HG03025 (cell line): Measurements from ENCODE around the gene RAD18.

ENCODE experiments used
- ATAC-seq: cut with Tn5 transposase; IDR thresholded peaks from one replicate; pipeline ENCODE4 v1.9.1; 2021; ENCODE audit warnings: mild to moderate bottlenecking, moderate library complexity; ENCODE audit not compliant: unreplicated experiment, low FRiP score

Gene RAD18

GRCh38 chr3:8985876-8986275, 22.6 kb upstream of the RAD18 start:
- ATAC-seq = no peak

GRCh38 chr3:8985411-8985831, 22.1 kb upstream of the RAD18 start:
- ATAC-seq = no peak

DNA sequence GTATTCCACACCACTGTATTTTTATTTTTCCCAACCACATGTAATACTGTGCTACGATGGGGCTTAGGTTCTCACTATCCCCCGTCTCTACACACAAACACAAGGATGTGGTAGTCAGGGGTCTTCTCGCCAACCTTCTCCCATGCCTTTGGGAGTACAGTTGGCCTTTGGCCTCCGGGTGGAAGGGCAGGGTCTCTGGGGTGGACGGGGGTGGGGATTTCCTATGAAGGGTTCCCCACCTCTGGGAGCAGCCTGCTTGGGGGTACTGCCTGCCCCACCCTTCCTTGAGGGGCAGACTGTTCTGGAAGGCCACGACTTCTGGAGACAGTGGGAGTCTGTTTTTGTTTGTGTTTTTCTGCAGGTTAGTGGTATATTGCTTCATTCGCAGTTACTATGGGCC, 21.3 kb upstream of the RAD18 start:
- ATAC-seq = no peak

DNA sequence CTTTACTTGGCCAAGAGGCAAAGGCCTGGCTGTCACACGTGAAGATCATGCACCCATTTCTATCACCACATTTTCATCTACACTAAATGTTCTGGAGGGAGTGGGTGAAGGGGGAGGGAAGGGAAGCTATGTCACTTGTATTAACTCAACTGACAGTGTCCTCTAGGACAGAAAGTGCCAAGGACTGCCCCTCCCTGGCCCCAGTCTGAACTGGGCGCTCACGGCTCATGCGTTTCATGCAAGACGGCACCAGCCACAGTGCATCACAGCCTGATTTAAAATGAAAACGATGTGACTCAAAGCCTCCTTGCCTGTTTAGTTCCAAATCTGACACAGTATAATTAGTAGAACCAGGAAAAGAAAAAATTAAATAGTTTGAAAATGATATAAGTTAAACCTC, 20.8 kb upstream of the RAD18 start:
- no peak for ATAC-seq

GRCh38 chr3:8983591-8983990, 20.3 kb upstream of the RAD18 start:
- ATAC-seq = no peak

DNA sequence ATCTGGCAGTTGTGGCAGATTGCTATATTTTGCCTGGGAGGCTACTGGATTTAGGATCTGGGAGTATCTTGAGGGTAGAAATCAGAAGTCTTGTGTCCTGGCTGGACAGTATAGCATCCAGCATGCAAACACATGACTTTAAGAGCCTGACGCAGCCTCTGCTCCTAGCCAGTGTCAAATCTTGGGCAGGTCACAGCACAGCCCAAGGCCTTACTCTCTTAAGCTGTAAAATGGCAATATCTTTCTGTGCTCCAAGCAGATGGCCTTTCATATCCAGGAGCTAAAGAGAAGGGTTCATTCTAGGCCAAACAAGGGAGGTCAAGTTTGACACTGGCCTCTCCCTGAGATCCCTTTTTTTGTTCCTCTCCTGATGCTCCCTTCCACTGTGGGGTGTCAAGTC, 19.8 kb upstream of the RAD18 start:
- ATAC-seq = no peak

DNA sequence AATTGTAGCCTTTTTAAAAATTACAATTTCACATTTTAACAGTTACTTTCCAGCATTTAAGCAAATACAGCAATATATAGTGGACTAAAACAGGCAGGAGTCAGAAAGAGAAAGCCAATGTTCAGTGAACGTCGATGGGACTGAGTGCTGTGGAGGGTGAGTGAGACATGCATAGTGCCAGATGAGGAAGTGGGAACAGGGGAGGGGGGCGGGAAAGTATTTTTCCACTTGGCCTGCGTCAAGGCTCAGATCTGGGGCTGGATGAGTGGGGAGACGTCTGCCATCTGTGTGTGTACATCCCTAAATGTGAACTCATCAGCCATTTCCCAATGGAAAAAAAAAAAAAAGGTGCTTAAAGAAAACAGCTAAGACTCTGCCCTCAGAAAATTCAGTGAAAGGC, 19.2 kb upstream of the RAD18 start:
- ATAC-seq = no peak

DNA sequence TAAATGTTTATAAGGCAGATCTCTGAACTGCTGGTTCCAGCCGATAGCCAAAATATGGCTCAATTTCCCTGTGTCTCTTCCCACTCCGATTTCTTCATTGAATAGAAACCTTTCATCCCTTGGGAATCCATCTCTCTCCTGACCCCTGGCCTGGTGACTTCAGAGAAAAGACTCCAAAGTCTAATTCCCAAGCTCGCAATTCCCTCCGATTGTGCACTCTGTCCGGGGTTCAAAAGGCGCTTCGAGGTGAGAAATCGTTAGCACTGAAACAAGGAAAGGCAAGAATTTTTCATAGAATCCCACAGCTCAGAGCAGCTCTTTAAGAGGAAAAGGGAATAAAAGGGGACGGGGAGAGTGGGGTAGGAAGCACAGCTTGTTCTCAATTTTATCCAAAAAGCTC, 18.4 kb upstream of the RAD18 start:
- ATAC-seq = no peak

- ATAC-seq = no peak
Measured at GRCh38 chr3:8981296-8981695, 18.0 kb upstream of the RAD18 start.

GRCh38 chr3:8980756-8981257, 17.5 kb upstream of the RAD18 start:
- no peak for ATAC-seq

- ATAC-seq = no peak
Measured at GRCh38 chr3:8979262-8979661, 16.0 kb upstream of the RAD18 start.

GRCh38 chr3:8978551-8978950, 15.3 kb upstream of the RAD18 start:
- ATAC-seq = no peak

DNA sequence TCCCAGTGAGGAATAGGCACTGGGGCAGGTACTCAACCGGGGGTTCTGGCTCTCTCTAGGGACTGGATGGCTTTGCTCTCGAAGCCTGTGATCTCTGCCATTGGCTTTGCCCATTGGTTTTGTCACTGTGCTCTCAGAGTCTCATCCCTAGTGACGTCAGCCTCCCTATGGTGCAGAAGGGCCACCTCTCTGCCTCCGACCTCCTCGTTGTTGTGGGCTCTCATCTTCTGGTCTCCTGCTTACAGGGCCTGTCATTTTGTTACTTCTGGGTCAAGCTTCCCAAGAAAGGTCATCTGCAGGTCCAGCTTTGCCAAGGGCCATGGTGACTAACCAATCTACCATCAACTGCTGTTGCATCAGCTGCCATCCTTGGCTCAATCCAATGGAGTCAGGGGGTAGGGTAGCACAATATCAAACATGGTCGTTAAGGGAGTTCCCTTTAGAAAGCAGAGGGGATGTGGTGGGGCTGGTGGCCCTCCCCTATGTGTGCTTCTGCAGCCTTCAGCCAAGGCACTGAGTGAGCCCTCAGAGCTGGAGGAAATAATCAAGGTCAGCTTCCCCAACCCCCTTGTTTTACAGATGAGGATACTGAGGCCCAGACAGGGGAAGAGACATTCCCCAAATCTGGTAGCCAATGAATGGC, 13.4 kb upstream of the RAD18 start:
- no peak for ATAC-seq

- no peak for ATAC-seq
Measured at GRCh38 chr3:8975081-8976020, 12.1 kb upstream of the RAD18 start.

DNA sequence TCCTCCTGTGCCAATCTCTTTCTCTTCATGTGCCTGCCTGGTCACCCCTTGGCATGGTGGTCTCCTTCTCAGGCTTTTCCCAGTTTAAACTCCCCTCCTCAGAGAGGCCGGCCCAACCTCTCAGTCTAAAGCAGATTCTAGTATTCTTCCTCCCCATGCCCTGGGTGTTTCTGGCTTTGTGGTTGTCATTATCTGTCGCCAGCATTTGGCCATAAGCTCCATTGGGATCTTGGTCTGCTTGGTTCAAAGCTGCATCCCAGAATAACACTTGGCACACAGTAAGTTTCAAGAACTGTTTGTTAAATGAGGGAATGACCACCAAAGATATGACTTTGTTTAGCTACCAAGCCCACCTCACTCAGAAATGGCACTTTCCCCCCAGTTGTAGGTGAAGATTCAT, 11.2 kb upstream of the RAD18 start:
- ATAC-seq = no peak

GRCh38 chr3:8972639-8973038, 9.4 kb upstream of the RAD18 start:
- ATAC-seq = no peak

GRCh38 chr3:8970971-8971589, 7.8 kb upstream of the RAD18 start:
- no peak for ATAC-seq

DNA sequence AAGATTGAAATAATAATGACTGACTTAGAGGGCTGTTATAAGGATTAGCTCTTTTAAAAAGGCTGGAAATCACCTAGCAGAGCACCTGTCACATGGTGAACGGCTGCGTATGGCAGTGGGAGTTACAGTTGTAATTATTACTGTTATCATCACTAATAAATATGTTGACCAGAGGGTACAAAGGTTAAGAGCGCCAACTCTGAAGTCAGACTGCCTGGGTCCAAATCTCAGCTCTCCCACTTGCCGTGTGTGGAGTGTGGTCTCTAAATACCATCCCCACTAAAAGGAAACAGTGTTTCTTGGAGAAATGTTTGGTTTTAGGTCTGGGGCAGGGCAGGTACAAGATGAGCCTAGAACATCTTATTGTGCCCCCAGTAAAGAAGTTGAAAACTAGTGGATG, 6.0 kb upstream of the RAD18 start:
- no peak for ATAC-seq

DNA sequence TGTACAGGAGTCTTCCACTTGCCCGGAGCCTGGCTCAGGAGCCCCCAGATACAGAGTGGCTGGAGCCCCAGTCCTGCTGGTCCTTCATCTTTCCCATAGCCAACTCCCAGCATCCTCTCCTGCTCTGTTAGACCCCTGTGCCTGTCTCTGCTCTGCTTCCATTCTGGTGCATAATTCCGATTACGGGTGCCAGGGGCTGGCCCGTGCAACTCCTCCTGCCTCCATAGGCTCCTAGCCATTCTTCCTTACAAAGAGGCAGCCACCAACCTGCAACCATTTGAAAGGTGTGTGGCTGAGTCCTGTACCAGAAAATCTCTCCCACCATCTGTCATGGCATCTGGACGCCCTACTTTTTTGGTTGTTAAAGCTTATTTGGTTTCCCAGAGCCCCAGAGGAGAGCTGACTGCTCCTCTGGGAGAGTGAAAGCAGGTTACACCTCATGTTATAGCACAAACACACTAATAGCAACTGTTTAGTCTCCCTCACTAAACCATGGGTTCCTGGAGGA, 5.2 kb upstream of the RAD18 start:
- no peak for ATAC-seq

DNA sequence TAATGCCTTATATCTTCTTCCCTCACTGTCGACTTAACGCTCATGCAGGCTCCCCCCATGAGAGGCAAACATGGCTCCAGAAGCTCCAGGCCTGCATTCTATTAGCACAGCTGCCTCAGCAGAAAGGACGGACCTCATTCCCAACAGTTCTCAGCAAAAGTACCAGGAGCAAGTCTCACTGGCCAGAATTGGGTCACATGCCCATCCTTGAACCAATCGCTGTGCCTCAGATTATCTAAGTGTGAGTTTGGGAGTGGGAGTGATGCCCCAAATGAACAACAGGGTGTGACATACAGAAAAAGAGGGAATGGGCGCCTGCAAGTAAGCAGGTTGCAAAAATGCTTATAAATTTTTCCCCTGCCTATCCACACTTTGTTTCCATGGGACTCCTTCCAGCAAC, 4.3 kb upstream of the RAD18 start:
- ATAC-seq = no peak

- no peak for ATAC-seq
Measured at GRCh38 chr3:8966820-8967348, 3.6 kb upstream of the RAD18 start.
